GM12878 (cell line): Measurements from ENCODE around the gene CENPE.

Source experiments
- ESRRA ChIP-seq: IDR thresholded peaks from 2 replicates; pipeline ENCODE4 v1.6.1; 2012; ENCODE audit warnings: mild to moderate bottlenecking, low read length, improper control_type of control experiment
- NBN ChIP-seq: fragments of 450-650 bp; IDR thresholded peaks from 2 replicates; pipeline ENCODE4 v1.6.1; 2016
- TAF1 ChIP-seq: IDR thresholded peaks from 2 replicates; pipeline ENCODE4 v1.6.1; 2011; ENCODE audit warnings: mild to moderate bottlenecking, low read depth, low read length, borderline replicate concordance
- TF ChIP-seq, protein P1 (sequence below), 3 experiments: IDR thresholded peaks in 2 of 3; conservative IDR thresholded peaks in 1 of 3; 2 replicates each; pipeline ENCODE4 v1.5.1; 2011; ENCODE audit warnings: low read depth in 3 of 3, low read length in 3 of 3, mild to moderate bottlenecking in 3 of 3, control low read depth in 2 of 3, moderate library complexity in 2 of 3, inconsistent platforms in 1 of 3, mixed read lengths in 1 of 3; ENCODE audit not compliant: control insufficient read depth in 2 of 3, insufficient read depth in 1 of 3; ENCODE audit errors: extremely low read depth in 1 of 3

DNA sequence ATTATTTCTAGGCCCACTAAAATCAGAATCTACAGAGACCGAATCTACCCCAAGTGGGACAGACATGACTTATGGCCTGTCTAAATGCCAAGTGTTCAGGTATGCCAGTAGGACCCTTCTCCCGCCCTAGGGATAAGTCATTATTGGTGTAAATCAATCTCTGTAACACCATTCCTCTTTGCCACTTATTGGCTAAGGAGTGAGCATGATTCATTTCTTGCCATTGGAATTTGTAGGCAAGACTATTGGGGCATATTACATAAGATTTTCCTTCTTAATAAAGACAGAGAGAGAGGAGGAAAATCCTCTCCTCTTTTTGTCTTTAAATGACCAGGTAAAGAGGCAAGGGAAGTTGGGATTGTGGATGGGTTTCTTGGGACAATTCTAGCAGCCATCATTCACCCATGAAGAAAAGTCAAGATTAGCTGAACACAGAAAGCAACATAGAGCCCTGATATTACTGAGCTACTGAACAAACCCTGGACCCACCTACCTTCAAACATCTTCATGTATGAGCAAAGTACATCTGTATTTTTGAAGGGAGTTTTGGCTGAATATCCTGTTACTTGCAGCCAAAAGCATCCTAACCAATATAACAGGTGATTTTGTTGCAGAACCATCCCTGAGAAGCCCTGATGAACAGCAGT lies 124.2 kb downstream of the CENPE start:
- no peak for TF ChIP-seq TAF1
- TF ChIP-seq, protein P1, sequence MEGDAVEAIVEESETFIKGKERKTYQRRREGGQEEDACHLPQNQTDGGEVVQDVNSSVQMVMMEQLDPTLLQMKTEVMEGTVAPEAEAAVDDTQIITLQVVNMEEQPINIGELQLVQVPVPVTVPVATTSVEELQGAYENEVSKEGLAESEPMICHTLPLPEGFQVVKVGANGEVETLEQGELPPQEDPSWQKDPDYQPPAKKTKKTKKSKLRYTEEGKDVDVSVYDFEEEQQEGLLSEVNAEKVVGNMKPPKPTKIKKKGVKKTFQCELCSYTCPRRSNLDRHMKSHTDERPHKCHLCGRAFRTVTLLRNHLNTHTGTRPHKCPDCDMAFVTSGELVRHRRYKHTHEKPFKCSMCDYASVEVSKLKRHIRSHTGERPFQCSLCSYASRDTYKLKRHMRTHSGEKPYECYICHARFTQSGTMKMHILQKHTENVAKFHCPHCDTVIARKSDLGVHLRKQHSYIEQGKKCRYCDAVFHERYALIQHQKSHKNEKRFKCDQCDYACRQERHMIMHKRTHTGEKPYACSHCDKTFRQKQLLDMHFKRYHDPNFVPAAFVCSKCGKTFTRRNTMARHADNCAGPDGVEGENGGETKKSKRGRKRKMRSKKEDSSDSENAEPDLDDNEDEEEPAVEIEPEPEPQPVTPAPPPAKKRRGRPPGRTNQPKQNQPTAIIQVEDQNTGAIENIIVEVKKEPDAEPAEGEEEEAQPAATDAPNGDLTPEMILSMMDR (IDR thresholded peaks at IDR 0.05 in 2 of 3, conservative IDR thresholded peaks at IDR 0.05 in 1 of 3; ENCODE audit: control insufficient read depth in 2 of 3, extremely low read depth in 1 of 3, insufficient read depth in 1 of 3, low read depth in 3 of 3, low read length in 3 of 3): no peak
- TF ChIP-seq NBN: no peak
- TF ChIP-seq ESRRA: no peak
